Panc1 (cell line): Measurements from ENCODE around the gene SYNRG. TPM values are rescaled to one million over a fixed set of nuclear protein-coding genes. Genes with fewer than 3 reads are reported as not detected.

ENCODE experiments used
- ATAC-seq: fragments of 200-7000 bp; cut with Tn5 transposase; 2 replicates; pipeline ENCODE4 v1.9.1; 2020; ENCODE audit warnings: mild to moderate bottlenecking, moderate library complexity
- BruUV-seq: library from RNA; stranded (reverse); fragments of 400-500 nt; replicated peaks from 2 replicates; lab custom pipeline; 2021; lab: Mats Ljungman, UMichigan
- CTCF ChIA-PET: fragments of 300-600 bp; sonication (Branson Sonifier 250); formaldehyde crosslinking; loops from one replicate; lab custom pipeline; 2022; ENCODE audit warnings: antibody characterized with exemption; lab: Charles Lee
- POLR2A ChIA-PET: fragments of 300-600 bp; sonication (Branson Sonifier 250); formaldehyde crosslinking; loops from one replicate; lab custom pipeline; 2022; ENCODE audit warnings: antibody characterized with exemption; lab: Charles Lee
- DNase-seq: peaks from one replicate; pipeline ENCODE4 v3.0.0-alpha.2; 2010; ENCODE audit warnings: low read depth, low spot score
- H3K27ac ChIP-seq: 2 replicates; pipeline ENCODE4 v1.5.1; 2011; ENCODE audit warnings: mild to moderate bottlenecking, low read length, inconsistent platforms
- H3K27me3 ChIP-seq: fragments of 200-500 bp; sonication (Bioruptor generic); 2 replicates; pipeline ENCODE4 v1.6.0; 2014; ENCODE audit warnings: low read length, inconsistent platforms; ENCODE audit not compliant: control insufficient read depth, insufficient read depth
- H3K36me3 ChIP-seq: fragments of 200-500 bp; sonication (Bioruptor generic); 2 replicates; pipeline ENCODE4 v1.5.1; 2014; ENCODE audit warnings: inconsistent platforms, mild to moderate bottlenecking, low read length, moderate library complexity; ENCODE audit not compliant: control insufficient read depth, insufficient read depth
- H3K4me1 ChIP-seq: 2 replicates; pipeline ENCODE4 v1.5.1; 2011; ENCODE audit warnings: inconsistent platforms, mild to moderate bottlenecking, low read length, moderate library complexity; ENCODE audit not compliant: control insufficient read depth, insufficient read depth
- H3K4me3 ChIP-seq, 2 experiments: 2 replicates each; pipeline ENCODE4 v1.5.1; 2011 to 2012; ENCODE audit warnings: low read depth in 2 of 2, low read length in 2 of 2, mild to moderate bottlenecking in 2 of 2, inconsistent platforms in 1 of 2, moderate library complexity in 1 of 2
- H3K9me3 ChIP-seq: fragments of 200-500 bp; sonication (Bioruptor generic); 2 replicates; pipeline ENCODE4 v1.5.1; 2014; ENCODE audit warnings: low read depth, mild to moderate bottlenecking, inconsistent platforms, low read length, moderate library complexity; ENCODE audit not compliant: control insufficient read depth, insufficient read depth
- CTCF ChIP-seq: fragments of 450-650 bp; IDR thresholded peaks from 2 replicates; pipeline ENCODE4 v1.5.1; 2017; ENCODE audit warnings: mild to moderate bottlenecking
- POLR2AphosphoS5 ChIP-seq: IDR thresholded peaks from 2 replicates; pipeline ENCODE4 v1.6.1; 2012; ENCODE audit warnings: mild to moderate bottlenecking, low read depth, low read length, moderate library complexity
- REST ChIP-seq, 2 experiments: IDR thresholded peaks; 2 replicates each; pipeline ENCODE4 v1.6.1; 2011 to 2012; ENCODE audit warnings: low read depth in 2 of 2, control low read depth in 1 of 2, low read length in 1 of 2, mild to moderate bottlenecking in 1 of 2, moderate library complexity in 1 of 2; ENCODE audit not compliant: insufficient read depth in 1 of 2
- SIN3A ChIP-seq: IDR thresholded peaks from 2 replicates; pipeline ENCODE4 v1.6.1; 2012; ENCODE audit warnings: low read depth, mild to moderate bottlenecking, low read length, moderate library complexity, borderline replicate concordance; ENCODE audit not compliant: insufficient read depth
- TCF7L2 ChIP-seq: IDR thresholded peaks from 2 replicates; pipeline ENCODE4 v1.6.1; 2011; ENCODE audit warnings: mild to moderate bottlenecking, low read depth, low read length, inconsistent platforms
- in situ Hi-C: cut with HindIII; loops from 2 replicates; pipeline ENCODE4 v1.10.0; 2016; ENCODE audit warnings: low sequenced_read_pairs, low pct_unique_long_range_greater_than_20kb
- intact Hi-C: fragments of 100-400 bp; cut with micrococcal nuclease; formaldehyde crosslinking; loops from one replicate; pipeline ENCODE4 v1.10.0; 2022; ENCODE audit not compliant: unreplicated experiment
- total RNA-seq: library from RNA; stranded (reverse); gene quantifications from one replicate; pipeline ENCODE4 v1.2.1, GENCODE V29; 2021; ENCODE audit not compliant: unreplicated experiment

SYNRG gene
- total RNA-seq, 1 experiment from 2014 or later: 30.8 TPM

GRCh38 chr17:37518826-37519225 is 90.4 kb downstream of the SYNRG start:
- ATAC-seq: no peak

GRCh38 chr17:37517881-37518280 is 91.3 kb downstream of the SYNRG start:
- CTCF ChIA-PET: no interaction called here
- no TSS peak for BruUV-seq
- H3K9me3 ChIP-seq: no peaks in the 10 kb centered on the region
- no peaks in the 10 kb centered on the region; the same call in 1 of the 2 replicates for H3K36me3 ChIP-seq
- ATAC-seq (no peak), DNase-seq (no peak)
- in situ Hi-C loops (no loop called here), intact Hi-C loops (no loop called here)
- POLR2A ChIA-PET: interaction anchor here (0.5 to 0.6 kb wide), 2 partner anchors 92 to 332 kb away, joined by 9 to 15 read pairs; no protein-coding TSS in a partner anchor
- H3K4me3 ChIP-seq: no peak overlapping the region
- H3K27me3 ChIP-seq: no peaks in the 10 kb centered on the region
- TF ChIP-seq POLR2AphosphoS5 (no peak), TCF7L2 (no peak), CTCF (no peak), SIN3A (no peak)
- no peak overlapping the region for H3K27ac ChIP-seq
- no peaks in the 10 kb centered on the region for H3K4me1 ChIP-seq

More at GRCh38 chr17:37518826-37519225, 90.4 kb downstream of the SYNRG start:
- Histone ChIP-seq H3K4me1 (no peaks in the 10 kb centered on the region), H3K9me3 (no peaks in the 10 kb centered on the region), H3K27ac (no peak overlapping the region), H3K27me3 (no peaks in the 10 kb centered on the region), H3K4me3 (no peak overlapping the region), H3K36me3 (no peaks in the 10 kb centered on the region)
- no peak for TF ChIP-seq SIN3A
- no peak for TF ChIP-seq POLR2AphosphoS5
- no peak for TF ChIP-seq CTCF
- TF ChIP-seq TCF7L2: no peak
- no peak for TF ChIP-seq REST (IDR thresholded peaks at IDR 0.05; ENCODE audit: insufficient read depth in 1 of 2, low read depth in 2 of 2, low read length in 1 of 2)
- BruUV-seq: no TSS peak
- ChIA-PET CTCF (no interaction called here), POLR2A (no interaction called here)
- in situ Hi-C loops (no loop called here), intact Hi-C loops (no loop called here)
- no peak for DNase-seq
